ENCODE results near the gene TPSB2.
"Not testable (repeated sequence)": the region's sequence is repeated elsewhere in the genome, so short reads cannot be mapped to it uniquely, and the experiment has no call there.

GRCh38 chr16:1254821-1255220 is 24.8 kb upstream of the TPSB2 start:
- not testable (repeated sequence) for TF ChIP-seq CTCF, POLR2A (IDR thresholded peaks at IDR 0.05)
